Stimulated activated CD4-positive, alpha-beta T cell treated with anti-CD3 and anti-CD28 coated beads, Interleukin-4, amount 100 ng/mL, for 48 hours (primary cell): Measurements from ENCODE around the gene FAU.
A peak's percentile ranks its signal among the peaks of the same experiment; 100 is the strongest.

Experiments used
- DNase-seq, 2 donors: peaks; one replicate each; pipeline ENCODE4 v3.0.0-alpha.2; 2020; ENCODE audit warnings: low read depth in 2 of 2

FAU gene

DNA sequence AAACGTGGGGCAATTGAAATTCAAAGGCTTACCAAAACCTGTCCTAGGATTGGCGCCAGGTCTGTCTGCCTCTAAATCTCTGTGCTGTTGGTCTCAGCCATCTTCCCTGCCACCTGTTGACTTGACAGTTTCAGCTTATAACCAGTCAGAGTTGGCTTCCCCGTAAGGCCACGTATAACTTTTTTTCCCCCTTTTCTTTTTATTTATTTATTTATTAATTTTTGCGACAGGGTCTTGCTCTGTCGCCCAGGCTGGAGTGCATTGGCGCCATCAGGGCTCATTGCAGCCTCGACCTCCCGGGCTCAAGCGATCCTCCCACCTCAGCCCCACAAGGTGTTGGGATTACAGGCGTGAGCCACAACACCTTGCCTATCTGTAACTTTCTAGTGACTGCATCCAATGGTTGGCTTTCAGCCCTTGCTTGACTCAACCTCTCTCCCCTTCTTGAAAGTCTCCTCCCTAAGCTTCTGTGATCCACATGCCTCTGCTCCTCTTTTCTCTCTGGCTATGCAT lies 13.8 kb upstream of the FAU start:
- no peak for DNase-seq

DNA sequence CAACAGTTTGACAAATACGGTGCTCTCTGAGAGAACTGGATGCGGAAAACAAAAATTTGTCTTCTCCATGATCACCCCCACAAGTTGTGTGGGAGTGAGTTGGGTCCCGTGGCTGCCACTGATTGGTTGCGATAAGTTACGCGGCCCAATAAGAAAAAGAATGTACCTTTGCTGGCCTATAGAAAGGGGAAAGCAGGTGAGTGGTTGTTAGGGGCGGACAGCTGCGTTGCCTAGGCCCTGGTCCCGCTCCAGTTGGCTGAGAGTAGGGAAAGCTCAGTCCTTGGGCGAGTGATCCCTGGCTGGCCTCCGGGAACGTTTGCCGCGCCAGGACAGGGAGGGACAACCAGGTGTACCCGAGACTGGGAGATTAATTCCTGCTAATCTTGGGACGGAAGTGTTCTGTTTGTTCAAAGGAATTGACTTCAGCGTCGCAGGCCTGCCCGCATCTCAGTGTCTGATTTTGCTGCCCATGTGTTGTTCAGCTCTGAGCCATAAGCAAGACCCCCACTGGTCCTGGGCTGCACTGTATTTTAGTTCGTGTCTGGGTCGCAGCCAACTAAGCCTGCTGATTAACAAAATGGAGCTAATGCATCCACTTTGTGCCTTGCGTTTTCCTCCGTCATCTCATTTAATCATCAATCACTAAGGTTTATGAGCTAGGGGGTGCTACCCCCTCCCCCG lies 13.2 kb upstream of the FAU start:
- DNase-seq: peak; percentile 63 to 77

DNA sequence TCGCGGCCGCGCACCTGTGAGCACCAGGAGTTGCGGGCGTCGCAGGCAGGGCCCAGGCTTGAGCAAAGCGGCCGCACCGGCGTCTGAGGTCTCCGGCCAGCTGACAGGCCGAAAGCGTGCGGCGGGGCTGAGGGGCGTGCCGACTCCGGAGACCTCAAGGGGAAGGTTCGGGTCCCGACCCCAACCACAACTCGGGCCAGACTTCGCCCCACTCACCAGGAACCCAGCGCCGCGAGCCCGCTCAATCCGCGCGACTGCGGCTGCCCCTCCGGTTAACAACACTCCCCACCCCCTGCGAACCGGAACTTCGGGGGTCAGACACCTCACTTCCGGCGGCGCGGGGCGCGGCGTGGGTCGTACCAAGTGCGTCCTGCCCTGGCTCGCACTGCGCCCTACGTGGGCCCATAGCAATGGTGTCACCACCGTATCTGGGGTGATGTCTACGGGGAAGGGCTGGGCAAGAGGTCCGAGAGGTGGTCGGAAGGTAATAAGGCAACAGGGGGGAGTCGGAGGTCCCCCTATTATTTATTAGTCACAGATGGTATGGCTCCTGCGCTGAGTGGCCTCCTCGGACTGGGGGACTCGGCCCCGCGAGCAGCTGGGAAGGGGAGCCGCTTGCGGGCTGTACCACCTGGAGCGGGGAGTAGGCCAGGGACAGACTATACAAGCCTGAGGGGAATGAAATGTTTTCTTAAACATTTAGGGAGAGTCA lies 12.5 kb upstream of the FAU start, which contains the start of gene SYVN1:
Gene SYVN1, minus strand, starts transcription at position 280 of the 712 bp plus-strand sequence. CDS start 918 bp downstream, outside the sequence.
- DNase-seq: peak; percentile 86 to 90

DNA sequence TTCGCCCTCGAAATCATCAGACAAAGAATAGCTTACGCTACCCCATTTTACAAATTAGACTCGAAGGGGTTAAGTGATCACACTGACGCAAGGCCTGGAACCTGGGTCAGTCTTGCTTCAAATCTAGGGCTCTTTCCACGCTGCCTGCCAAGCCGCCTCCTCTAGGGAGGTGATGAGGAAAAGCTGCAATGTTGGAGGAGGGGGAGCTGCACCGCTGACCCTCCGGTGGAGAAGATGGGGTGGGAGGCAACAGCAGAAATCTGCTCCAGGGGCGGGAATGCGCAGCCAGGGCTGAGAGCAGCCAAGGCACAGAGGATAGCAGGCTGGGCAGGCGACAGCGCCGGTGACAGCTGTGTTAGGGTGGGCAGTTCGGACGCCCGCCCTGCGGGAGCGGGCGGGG lies 11.8 kb upstream of the FAU start:
- no peak for DNase-seq

DNA sequence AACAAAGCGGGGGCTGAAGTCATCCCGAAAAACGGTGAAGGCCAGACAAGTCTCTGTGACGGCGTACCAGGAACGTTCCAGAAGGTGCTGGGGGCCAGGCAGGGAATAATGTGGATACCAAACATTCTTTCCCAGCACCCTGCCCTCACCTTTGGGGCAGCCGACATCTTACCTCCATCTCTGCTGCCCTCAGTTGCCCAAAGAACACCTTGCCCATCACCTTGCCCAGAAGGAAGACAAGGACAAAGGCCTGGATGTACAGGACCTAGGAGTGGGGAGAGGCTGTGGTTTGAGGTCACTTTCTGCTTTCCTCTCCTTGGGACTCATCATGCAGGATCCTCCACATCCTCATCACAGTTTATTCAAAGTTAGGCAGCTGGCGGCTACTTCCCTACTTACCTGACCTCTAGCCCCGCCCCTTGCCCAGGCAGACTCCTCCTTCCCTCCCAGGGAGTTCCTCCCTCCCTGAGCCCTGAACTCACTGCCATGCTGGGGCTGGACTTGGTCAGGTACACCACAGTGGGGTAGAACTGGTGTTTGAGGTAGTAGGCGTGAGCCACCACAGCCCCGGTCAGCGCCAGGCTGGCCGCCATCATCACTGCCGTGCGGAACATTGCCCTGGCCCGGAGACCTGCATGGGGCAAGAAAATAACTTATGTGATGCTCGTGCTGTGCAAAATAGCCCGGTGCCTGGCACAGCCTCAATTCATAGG lies 11.2 kb upstream of the FAU start:
- peak; percentile 57 to 67 for DNase-seq

DNA sequence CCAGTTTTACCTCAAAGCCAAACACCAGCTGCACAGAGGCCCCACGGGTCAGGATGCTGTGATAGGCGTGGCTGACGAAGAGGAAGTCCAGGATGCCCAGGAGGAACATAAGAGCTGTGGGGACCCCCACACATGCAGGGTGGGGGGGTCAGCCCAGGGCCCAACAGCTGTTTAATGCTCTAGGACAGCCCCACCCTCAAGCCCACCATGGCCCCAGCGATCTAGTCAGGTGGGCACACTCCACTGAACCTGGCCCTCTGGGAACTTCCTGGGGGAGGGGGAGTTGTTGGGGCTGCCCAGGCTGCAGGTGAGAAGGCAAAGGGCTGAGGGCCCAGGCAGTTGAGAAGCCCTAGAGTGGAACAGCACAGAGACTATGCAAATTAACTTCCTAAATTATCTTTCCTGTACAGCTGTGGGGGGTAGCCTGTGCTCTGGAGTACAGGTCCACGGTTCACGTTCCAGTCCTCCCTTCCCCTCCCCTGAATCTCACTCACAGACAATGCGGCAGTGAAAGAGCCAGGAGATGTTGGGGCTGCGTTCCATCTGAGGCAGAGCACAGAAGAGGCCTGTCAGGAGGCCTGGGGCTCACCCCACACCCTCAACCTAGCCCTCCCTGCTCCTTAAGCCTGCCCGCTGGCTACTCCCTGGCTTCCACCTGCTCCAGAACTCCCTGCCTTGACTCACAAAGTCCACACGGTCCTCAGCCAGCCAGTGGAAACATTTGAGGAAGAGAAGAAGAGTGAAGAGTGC lies 10.5 kb upstream of the FAU start:
- DNase-seq: no peak

DNA sequence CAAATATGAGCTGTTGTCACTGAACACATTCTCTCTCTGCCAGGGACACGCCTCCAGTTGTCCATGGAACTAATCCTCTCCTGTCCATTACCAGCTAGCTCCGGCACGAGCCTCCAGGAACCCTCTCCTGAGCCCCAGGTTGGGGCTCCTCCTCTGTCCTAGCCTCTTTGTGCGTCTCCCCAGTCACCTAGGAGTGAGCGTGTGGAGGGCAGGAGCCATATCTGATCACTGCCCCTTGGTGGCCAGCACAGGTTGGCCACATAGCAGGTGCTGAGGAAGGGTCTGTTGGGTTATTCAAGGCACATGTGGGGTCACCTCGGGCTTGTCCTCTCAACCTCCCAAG lies 9.9 kb upstream of the FAU start:
- DNase-seq: no peak

DNA sequence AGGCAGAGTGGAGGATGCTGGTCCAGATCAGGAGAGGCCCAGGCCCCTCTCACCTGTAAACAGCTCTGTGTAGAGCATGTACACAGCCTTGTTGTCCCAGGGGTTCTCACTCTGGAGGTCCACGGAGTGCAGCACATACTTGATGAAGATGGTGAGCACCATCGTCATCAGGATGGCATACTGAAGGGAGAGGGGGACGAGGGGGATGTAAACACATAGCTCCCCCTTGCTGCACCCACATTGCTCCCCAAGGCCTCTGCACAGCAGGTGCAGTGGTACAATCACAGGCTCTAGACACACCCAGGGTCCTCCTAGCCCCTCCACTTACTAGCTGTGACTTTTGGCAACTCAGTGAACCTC lies 9.5 kb upstream of the FAU start:
- DNase-seq: no peak

DNA sequence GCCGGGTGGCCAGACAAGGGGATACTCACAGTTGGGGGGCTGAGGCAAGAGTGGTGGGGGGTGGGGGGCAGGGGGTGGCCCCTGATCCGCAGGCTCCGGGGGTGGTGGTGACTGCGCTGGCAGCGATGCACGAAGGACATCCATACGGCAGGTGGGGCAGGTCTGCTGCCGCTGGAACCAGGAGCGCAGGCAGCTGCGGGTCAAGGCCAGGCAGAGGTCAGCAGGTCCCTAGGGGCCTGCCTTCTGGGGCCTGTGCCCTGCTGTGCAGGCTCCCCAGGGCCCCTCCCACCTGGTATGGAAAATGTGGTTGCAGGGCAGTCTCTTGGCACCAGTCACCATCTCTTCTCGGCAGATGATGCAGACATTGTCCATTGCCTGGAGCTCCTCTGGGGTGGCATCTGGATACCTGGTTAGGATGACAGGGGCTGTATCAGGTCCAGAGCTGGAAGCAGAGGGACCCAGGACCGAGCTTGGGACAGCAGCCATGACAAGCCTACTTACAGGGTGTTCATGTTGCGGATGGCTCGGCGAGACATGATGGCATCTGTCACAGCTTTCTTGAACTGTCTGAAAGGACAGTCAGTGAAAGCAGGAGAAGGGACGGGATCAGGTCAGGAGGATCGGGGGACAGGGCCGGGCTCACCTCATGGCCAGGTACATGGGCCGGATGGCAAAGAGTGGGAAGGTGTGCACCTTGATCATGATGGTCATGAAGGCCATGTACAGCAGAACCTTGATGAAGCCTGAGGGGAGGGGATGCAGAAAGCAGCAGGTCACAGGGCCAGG lies 8.9 kb upstream of the FAU start:
- no peak for DNase-seq

DNA sequence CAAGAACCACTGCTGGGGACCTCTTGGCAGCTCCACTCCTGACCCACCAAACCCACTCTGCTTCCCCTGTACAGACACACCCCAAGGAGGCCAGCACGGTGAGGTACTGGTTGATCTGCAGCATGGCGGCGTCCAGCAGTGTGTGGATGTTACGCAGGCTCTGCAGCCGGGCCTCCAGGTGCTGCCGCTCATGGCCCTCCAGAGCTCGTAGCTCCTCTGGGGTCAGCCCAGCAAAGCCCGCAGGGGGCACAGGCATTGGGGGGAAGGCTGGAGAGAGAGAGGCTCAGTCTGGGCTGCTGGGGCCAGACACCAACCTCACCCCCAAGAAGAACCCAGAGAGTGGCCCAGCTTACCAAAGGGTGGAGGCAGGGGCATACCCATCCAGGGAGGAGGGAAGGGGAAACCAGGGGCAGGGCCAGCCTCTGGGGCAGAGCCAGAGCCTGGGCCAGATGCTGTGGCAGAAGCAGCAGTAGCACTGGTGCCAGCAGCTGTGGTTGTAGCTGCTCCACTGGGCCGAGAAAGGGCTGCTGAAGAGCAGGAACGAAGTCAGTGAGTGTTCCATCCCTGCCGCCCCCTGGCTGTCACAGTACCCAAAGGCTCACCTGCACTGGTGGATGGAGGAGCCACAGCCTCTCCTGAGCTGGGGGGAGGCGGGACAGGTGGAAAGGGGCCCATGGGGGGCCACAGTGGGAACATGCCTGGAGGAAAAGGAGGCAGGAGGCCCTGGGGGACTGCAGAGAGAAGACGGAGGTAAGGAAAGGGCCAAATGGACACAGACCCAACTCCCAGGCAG lies 7.9 kb upstream of the FAU start:
- DNase-seq: no peak

DNA sequence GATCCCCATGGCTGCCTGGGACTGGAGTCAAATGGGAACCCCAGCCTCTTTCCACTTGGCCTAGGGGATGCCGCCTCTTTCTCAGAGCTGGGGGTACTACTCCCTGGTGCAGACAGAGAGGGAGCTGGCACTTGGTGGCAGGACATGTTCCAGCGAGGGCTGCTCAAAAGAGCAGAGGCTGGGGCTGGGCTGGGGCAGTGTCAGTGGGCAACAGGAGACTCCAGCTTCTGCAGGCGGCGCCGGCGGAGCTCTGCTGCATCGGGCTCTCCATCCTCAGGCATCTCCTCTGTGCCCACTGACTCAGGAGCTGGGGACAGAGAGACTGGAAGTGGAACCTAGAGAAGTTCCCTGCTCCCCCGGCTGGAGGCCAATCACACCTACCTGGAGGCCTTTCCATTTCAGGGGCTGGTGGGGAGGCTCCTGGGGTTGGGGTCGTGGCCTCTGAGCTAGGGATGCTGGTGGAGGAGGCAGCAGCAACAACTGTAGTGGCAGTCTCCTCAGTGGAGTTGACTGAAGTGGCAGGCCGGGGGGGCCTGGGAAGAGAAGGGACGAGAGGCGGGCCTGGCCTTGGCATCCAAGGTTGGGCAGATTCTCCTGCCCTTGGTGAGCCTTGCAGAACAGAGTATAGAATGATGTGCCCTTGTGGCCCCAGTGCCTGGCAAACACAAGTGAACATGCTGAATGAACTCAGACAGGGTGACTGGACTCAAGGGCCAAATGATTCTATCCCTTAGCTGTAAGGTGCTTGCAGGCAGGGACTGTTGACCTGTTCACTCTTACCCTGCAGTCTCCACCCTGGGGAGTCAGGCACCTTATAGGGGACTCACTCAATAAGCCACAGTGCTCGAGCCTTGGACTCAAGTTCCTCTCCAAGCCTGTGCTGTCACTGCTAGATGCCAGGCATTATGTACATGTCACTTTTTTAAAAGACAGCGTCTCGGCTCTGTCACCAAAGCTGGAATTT lies 6.5 kb upstream of the FAU start:
- DNase-seq: no peak

DNA sequence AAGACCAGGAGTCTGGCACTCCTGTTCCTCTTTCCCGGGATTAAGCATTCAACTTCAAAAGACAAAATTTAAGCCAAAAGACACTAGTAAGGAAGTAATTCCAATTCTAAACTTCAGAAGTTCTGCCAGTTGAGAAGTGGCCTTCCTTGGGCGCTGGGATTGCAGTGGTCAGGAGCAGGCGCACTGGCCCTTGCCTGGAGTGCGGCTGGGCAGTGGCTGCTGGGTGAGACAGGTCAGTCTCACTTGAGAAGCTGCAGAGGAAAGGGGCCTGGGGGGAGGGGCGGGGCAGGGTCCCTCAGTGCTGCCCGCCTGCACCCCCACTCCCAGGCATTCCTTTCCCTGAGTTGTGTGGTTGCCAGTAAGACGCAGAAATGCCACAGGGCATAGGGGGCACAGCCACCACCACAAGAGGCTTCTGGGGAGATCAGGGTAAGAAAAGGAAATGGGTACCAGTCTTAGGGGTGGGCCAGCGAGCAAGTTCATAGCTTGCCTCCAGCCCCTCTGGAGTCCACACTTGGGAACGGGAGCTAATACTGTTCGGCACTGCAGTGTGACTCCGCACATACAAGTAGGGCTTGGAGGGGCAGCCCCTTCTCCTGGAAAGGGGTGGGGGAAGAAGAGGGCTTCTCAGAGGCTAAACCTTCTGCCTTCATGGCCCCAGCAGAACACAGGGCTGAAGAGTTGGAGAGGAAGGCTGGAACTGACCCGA lies 5.7 kb upstream of the FAU start:
- DNase-seq: no peak

DNA sequence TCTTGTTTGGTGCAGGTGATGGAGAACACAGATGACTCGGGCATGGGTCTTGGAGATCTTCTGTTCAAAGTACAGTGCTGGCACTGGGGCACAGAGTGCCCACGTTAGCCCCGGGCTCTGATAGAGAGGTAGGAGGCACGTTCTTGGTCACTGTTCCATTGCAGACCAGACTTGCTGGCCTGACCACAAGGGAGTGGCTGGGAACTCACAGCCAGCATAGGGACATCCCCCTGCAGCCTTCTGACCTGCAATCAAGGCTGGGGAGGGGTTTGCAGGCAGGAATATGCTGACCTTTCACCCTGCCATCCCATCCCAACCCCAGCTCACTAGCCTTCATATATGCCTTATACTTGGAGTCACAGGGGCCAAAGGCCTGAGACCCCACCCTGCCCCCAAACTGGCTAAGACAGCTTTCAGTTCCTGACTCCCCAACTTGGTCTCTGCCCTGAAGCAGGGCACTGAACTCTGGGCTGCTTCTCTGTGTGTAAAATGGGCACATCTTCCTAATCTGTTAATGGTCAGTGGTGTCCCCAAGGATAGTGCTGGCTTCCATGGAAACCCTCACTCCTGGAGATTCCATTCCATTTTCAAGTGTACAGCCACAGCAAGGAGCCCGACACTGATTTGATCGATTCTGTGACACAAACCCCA lies 4.8 kb upstream of the FAU start:
- DNase-seq: no peak

DNA sequence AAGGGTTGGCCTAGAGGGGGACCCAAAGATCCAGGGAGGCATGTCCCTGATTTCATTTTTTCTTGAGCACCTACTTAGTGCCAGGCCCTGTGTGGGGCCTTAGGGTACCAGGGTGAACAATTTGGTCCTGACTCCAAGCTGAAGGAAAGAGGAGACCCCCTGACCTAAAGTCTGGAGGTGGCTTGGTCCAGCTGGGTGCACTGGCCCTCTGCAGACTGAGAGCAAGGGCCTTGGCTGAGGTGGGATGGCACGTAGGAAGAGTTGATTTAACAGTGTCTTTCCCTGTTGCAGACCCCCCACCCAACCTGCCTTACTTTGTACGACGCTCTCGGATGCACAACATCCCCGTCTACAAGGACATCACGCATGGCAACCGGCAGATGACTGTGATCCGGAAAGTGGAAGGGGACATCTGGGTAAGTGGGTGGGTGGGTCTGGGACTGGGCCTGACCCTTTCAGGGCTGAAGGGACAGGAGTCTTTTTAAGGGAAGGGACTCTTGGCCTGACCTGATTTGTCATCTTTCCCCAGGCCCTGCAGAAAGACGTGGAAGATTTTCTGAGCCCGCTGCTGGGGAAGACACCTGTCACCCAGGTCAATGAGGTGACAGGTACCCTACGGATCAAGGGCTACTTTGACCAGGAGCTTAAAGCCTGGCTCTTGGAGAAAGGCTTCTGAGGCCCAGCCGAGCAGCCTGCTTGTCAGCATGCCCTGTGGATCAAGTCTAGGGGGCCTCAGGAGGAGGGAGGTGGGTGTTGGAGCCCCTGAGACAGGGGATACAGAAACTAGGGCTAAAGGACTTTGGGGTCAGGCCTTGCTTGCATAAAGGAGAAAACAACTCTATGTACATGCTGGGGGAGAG lies 3.5 kb upstream of the FAU start:
- no peak for DNase-seq

DNA sequence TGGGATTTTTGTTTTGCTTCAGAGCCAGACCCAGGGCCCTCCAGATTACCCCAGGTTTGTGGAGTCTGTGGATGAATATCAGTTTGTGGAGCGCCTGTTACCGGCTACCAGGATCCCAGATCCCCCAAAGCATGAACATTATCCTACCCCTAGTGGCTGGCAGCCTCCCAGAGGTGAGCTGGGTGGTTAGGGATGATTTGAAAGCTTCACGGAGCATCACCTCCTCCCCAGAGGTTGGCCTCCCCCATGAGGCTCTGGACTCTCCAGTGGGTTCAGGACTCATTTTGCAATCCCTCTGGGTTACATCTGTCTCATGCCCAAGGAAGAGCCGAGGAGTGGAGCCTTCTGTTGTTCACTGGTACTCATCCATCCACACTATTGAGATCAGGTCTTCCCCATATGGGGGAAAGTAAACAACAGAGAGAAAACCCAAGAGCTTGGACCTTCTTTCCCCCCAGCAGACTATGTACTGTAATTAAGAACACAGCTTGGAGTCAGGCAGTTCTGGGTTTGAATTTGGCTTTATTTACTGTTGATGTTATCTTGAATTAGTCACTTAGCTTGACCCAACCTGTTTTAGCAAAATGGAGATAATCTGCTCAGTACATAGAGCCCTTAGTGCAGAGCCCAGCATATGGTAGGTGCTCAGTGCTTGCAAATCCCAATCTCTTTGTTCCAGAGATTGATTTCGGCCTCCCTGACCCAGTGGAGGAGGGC lies 2.7 kb upstream of the FAU start:
- DNase-seq: no peak

DNA sequence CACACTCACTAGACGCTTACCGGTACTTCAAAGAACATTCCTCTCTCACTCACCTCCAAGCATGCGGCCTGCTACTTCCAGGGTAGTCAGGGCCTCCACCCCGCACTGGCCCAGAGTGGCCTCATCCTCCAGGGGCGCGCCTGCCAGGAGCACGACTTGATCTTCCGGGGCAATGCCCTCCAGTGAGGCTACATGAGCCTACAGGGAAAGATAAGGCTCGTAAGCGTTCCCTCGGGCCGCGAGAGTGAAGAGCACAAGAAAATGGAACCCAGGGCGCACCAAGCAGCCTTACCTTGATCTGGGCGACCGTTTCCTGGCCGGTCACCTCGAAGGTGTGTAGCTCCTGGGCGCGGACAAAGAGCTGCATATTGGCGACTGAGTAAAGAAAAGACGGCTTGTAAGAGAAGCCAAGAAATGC lies 478 bp downstream of the FAU start:
- no peak for DNase-seq

DNA sequence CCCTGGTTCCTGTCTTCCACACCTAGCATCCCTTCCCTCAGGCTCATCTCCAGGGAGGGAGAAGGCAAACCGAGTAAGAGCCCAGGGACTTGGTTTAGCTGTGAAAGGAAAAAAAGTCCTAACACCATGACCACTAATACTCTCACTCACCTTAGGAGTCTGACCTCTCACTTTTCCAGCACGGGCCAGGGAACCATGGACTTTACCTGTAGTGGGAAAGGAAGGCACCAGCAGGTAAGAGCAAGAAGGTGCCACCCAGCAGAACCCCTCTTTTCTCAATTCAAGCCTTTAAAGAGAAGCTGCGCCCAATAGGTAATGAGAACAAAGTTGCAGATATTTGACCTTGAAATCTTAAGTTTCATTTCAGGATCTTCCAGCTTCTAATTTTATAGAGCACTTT lies 1.1 kb downstream of the FAU start:
- DNase-seq: no peak
